Fibroblast of skin of right quadriceps (primary cell): Measurements from ENCODE around the gene FHL2.

Experiments used
- DNase-seq: peaks from one replicate; pipeline ENCODE4 v3.0.0-alpha.2; 2013

FHL2 gene

GRCh38 chr2:105377871-105378270 is 21.0 kb downstream of the FHL2 start:
- no peak for DNase-seq

GRCh38 chr2:105376789-105377240 is 22.0 kb downstream of the FHL2 start:
- peak; percentile 79 for DNase-seq

DNA sequence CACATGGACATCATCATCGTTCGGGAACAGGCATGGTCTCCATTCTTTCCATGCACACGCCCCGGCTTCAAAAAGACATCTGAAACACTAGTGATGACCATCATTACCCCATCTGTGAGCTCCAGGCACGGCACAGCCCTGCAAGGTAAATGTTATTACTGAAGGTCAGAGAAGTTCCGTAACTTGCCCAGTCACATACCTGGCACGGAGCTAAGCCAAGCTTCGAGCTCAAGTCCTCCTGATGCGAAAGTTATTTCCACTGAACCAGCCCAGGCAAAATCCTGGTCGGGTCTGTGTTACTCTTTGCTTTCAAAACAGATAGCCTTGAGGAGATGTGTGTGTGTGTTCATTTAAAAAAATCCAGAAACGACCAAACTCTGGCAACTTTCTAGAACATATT is 22.8 kb downstream of the FHL2 start:
- DNase-seq, result no peak

GRCh38 chr2:105375001-105375561 is 23.8 kb downstream of the FHL2 start:
- peak; percentile 59 for DNase-seq

- no peak for DNase-seq
Measured at GRCh38 chr2:105373895-105374401, 24.9 kb downstream of the FHL2 start.

DNA sequence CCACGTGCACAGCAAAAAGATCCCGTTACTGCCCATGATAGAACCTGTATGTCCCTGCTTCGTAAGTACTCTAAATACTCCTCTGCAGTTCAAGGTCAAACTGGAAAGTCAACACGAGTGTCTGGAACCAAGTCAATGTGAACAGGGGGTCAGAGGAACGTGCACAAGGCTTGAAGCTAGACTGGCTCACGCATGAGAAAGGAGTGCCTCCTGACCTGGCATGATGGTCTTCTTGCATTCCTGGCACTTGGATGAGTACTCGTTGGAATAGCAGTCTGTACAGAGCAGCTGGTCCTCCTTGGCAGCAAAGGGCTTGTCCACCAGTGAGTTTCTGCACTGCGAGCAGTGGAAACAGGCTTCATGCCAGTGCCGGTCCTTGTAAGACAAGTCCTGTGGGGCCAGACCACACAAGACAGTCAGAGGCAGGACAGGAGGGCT is 25.5 kb downstream of the FHL2 start:
- DNase-seq, result no peak

DNA sequence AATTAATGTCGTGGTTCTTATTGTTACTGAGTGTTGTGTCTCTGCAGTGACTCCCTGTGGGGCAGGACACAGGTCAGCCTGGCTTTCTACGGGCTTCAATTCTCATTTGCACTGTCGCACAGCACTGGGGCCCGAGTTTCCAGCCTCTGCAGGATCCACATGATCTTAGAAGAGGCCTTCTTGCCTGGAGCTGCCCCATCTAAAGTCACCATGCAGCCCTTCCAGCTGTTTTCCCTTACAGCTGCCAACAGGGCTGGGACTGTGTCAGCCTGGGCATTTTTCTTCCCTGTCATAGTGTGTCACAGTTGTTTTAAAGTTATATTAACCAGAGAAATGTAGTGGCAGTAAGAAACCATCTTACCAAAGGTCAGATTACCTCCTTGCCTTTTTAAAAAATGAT is 27.0 kb downstream of the FHL2 start:
- DNase-seq, result no peak

GRCh38 chr2:105371156-105371555 is 27.7 kb downstream of the FHL2 start:
- DNase-seq, result no peak

GRCh38 chr2:105369777-105370690 is 28.8 kb downstream of the FHL2 start:
- DNase-seq, result peak; percentile 81

- DNase-seq, result no peak
Measured at GRCh38 chr2:105368759-105369408, 30.0 kb downstream of the FHL2 start.

DNA sequence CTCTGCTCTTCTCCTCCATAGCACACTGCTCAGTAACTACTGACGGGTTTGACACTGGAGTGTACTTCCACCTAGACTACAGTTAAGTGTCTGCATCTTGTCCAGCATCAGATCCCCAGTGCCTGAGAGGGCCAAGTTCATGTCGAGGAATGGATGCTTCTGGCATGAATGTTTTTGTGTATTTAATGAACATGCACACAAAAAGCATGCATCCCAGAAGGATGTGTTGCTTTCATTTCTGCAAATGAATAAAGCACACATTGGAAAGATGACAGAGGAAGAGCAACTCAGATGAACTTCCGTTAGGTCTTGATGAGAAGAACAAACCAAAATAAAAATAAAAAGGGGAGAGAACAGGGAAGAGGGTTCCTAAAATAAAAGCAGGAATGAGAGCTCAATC is 33.6 kb downstream of the FHL2 start:
- no peak for DNase-seq

DNA sequence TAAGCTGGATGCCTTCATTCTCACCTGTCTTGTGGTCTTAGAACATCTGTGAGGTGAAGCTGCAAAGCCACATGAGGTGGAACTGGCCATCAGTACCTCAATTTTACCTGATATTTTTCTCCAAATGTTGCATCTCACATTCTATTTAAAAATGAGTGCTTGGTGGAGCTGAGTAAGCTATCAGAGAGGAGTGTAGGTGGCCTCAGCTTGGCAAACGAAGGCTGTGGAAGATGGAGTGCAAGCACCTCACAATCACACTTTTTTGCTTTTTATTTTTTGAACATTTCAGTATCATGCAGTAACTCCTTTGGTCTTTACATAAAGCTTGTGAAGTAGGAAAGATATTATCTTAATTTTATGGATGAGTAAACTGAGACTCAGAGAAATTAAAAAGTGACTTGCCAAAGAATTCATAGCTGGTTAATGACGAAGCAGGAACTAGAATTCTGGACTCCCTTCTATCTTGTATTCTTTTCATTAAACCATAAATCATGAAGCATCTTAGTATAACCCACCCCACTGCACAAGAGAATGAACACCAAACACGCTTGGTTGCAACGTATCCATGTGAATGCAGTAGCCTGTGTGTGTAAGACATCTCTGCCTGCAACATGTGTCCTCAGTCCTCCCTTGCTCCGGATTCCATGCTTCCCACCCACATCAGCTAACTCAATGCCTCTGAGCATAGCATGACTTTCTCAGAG is 34.3 kb downstream of the FHL2 start:
- DNase-seq, result peak; percentile 88

DNA sequence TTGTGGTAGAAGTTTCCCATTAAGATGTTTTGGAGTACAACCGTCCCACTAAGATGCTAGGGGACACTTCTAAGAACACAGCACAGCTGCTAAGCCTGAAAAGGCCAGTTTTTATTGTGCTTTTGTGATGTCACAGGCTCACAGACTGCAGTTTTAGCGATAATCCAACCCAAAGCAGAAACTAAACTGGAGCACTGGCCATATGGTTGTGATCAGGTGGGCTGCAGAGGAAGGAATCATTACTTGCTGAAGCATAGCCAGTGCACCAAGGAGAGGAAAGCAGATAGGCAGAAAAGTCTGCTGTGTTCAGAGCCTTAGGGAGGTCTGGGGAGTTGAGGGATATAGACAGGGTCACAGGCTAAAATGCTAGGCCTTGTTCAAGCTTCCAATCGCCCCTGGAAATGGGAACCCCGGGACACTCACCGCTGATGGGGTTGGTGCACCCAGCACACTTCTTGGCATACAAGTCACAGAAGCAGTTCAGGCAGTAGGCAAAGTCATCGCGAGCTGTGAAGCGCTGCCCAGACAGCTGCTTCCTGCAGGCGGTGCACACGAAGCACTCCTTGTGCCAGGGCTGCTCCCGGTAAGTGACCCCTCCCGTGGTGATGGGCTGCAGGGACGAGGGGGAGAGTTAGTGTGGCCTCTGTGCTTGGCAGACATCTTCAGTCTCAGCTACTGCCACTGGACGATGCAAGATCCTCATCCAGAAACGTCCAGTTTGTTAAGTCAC is 35.8 kb downstream of the FHL2 start:
- DNase-seq, result no peak

GRCh38 chr2:105361102-105361889 is 37.6 kb downstream of the FHL2 start:
- no peak for DNase-seq

DNA sequence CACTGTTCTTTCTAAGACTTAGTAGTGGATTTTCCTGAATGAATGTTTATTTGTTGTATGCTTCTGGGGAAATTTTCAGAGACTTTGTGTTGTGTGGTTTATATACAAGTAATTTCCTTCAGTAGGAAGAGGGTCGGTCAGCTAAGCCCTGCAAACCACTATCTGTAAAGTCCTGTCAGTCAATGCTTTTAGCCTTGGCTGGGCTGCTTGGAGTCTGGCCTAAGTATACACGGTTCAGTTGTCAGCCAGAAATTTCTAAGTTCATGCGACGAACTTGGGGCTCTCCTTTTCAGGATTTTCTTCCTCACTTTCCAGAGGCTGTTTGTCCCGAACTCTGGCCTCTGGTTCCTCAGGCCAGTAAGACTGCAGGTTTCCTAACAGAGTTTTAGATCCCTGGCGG is 40.3 kb downstream of the FHL2 start:
- DNase-seq, result no peak

- no peak for DNase-seq
Measured at GRCh38 chr2:105357122-105357521, 41.7 kb downstream of the FHL2 start.

DNA sequence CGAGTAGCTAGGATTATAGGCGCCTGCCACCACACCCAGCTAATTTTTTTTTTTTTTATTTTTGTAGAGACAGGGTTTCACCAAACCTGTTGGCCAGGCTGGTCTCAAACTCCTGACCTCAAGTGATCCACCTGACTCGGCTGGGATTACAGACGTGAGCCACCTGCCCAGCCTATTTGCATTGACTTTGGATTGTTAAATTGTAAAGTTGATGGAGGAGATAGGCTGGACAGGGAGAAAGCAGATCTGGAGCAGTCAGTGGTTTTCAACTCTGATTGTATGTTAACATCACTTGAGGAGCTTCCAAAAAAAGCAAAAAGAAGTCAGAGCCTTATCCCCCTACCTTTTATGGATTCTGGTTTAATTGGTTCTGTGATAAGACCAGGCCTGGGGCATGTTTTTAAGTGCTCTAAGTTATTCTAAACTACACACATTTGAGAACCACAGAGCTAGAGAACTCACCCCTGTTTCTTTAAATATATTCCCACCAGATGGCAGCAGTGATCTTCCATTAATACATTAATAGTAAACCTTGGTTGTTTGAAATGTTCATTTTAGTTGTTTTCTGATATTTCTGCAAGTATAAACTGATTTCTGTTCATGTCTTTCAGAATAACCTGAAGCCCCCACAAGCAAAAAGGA is 54.0 kb downstream of the FHL2 start:
- peak; percentile 41 for DNase-seq

DNA sequence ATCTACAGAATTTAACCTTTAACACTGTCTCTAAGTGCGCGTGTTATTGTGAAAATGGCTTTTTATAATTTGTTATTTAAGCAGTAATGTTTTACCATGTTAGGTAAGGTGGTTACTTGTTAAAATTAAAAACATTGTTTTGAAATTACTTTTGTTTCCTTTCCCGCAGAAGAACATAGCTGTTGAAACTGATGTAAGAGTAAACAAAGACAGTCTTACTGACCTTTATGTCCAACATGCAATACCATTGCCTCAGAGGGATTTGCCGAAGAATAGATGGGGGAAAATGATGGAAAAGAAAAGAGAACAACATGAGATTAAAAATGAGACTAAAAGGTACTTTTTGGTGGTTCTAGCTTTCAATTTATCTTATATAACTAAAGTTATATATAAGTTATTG is 59.4 kb downstream of the FHL2 start:
- no peak for DNase-seq

DNA sequence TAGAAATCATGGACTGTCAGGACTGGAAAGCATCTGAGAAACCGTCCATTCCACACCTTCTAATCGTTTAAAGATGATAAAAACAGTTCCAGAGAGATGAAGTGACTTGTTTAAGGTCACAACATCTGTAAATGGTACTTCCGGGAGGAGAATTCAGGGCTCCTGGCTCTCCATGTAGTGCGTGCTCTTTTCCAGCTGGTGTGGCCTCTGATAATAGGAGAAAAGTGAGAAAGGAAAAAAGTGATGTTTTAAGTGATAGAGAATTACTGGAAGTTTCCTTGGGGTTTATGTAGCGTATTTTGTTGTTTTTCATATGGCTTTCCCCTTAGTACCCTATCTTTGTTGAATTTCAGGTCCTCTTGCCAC is 60.8 kb downstream of the FHL2 start:
- no peak for DNase-seq

DNA sequence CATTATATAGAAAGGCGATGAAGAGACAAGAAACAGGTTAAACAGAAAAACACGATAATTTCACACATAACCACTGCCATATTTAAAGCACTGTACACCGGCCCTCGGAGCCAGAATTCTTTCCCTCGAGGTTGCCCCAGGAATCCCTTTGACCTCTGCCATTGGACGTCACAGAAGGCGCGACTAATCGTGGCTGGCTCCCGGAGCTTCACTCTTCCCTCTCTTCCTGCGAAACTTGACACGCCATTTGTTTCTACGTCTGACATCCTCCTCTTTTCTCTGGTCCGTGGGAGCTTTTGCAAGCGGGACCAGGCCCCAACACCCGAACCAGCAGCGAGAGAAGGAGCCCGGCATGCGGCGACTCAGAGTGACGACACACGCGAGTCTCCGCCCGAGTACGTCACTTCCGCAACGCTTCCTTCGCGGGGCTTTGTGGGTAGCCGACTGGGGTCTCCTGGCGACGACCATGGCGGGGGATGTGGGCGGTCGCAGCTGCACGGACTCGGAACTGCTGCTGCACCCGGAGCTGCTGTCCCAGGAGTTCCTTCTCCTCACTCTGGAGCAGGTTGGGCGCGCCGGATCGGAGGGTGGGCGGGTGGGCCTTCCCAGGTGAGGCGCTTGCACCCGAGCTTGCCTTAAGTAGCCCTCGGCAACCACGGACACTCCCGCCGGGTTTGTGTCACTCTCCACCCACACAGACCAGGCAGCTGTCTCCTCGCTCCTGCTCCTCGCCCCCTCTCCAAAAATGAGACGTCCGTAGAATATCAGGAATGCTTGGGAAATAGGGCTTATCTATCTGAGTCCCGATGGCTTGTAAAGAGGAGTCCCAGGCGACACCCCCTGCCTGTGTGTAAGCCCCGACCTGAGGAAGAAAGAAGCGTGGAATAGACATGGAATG is 61.5 kb downstream of the FHL2 start, which contains the start of gene C2orf49:
C2orf49 (plus strand) TSS at position 419 of the 898 bp plus-strand sequence; CDS start at position 467, 48 bp downstream.
- DNase-seq, result peak; percentile 86
